ENCODE results near the gene PLCD3. TPM values are rescaled to one million over a fixed set of nuclear protein-coding genes. Genes with fewer than 3 reads are reported as not detected.

PLCD3 gene
- total and polyA plus RNA-seq, 2 of the 8 experiments (the other 6 are each of a cell fraction or from before 2014, with no cell fraction given): 26.5 to 48.1 TPM

DNA sequence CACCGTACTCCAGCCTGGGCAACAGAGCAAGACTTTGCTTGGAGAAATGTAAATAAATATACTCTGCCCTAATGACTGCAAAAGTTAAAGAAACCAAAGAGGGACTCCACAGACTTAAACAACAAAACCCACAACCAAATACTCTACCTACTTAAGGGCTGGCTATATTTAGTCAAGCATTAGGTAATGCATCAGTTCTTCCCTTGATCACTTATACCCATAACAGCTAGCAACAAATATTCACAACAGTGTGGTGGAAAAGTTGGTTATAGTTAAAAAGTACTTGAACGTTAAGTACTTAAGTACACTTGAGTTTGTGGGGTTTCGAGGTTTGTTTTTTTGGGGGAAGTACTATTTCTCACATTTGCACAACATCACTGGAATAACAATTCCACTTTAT, 23.9 kb upstream of the PLCD3 start:
- no peak overlapping the region for H3K14ac ChIP-seq (ENCODE audit: insufficient read length)
- H2BK15ac ChIP-seq (ENCODE audit: low read length): no peak overlapping the region
- H3K4me3 ChIP-seq (ENCODE audit: extremely low read depth in 1 of 4, insufficient read depth in 2 of 4, low read depth in 3 of 4, low read length in 4 of 4): no peak overlapping the region
- no peak overlapping the region for H2BK120ac ChIP-seq (replicated peaks; ENCODE audit: low read depth, low read length)
- no peak for DNase-seq (ENCODE audit: low read depth in 1 of 2, low spot score in 2 of 2)
- H3K27ac ChIP-seq (ENCODE audit: low read depth, low read length): no peak overlapping the region
- no peak for FAIRE-seq
- no peak overlapping the region for H4K91ac ChIP-seq (replicated peaks; ENCODE audit: insufficient read length, low read length)
- peaks cover 4% of the 10 kb centered on the region for H3K23me2 ChIP-seq (ENCODE audit: low read depth, low read length)
- H3K9me3 ChIP-seq (ENCODE audit: insufficient read depth in 2 of 2, low read depth in 1 of 2, low read length in 1 of 2): no peaks in the 10 kb centered on the region
- H3K4me2 ChIP-seq (ENCODE audit: insufficient read depth in 1 of 2, low read depth in 2 of 2, low read length in 2 of 2): no peak overlapping the region
- no peak overlapping the region for H3K9ac ChIP-seq (replicated peaks in 1 of 4; ENCODE audit: extremely low read depth in 1 of 4, low read depth in 3 of 4, low read length in 3 of 4)
- H3K4me1 ChIP-seq (replicated peaks in 1 of 4; ENCODE audit: control insufficient read depth in 3 of 4, insufficient read depth in 4 of 4, low read length in 3 of 4): peaks cover 0 to 3% (median 0%) of the 10 kb centered on the region in 4 experiments; a peak in 2 of 7 replicates
- H3K79me1 ChIP-seq (ENCODE audit: low read depth, low read length): no peaks in the 10 kb centered on the region; the same call in 1 of the 2 replicates
- no peak overlapping the region for H3K4ac ChIP-seq (replicated peaks; ENCODE audit: insufficient read length, low read depth, low read length)
- WGBS, 2 experiments (ENCODE audit: extremely low coverage in 1 of 2, insufficient coverage in 1 of 2, insufficient read length in 1 of 2, insufficient replicate concordance in 2 of 2, low coverage in 1 of 2, low lambda C conversion rate in 2 of 2, missing lambda C conversion rate in 1 of 2): 89% methylated on average over 3 of the region's 3 CpGs; no CpG with 5 or more reads in 1 of the 2 experiments
- H3K27me3 ChIP-seq (replicated peaks in 1 of 4; ENCODE audit: control insufficient read depth in 3 of 4, extremely low read depth in 1 of 4, insufficient read depth in 3 of 4, low read length in 3 of 4): no peaks in the 10 kb centered on the region
- CTCF ChIA-PET (ENCODE audit: partially characterized antibody): interaction anchor here (0.7 to 11.5 kb wide), 9 partner anchors 7 to 420 kb away, joined by 3 to 90 read pairs (median 5); partner anchors contain the start of genes ACBD4 and HEXIM1
- H3K18ac ChIP-seq (ENCODE audit: extremely low read depth, low read length): no peak overlapping the region
- H3K36me3 ChIP-seq (ENCODE audit: control insufficient read depth in 2 of 4, insufficient read depth in 4 of 4, low read length in 3 of 4): no peaks in the 10 kb centered on the region
- no peak overlapping the region for H2BK20ac ChIP-seq (ENCODE audit: low read length)
- H4K20me1 ChIP-seq (replicated peaks in 1 of 2; ENCODE audit: control insufficient read depth in 1 of 2, insufficient read depth in 2 of 2, low read length in 2 of 2): peaks cover 3 to 5% of the 10 kb centered on the region in 2 experiments
- no peak overlapping the region for H4K8ac ChIP-seq (ENCODE audit: extremely low read depth, insufficient read depth, low read length)
- no peak overlapping the region for H2BK12ac ChIP-seq (ENCODE audit: low read depth, low read length)
- H2AK5ac ChIP-seq (ENCODE audit: low read depth, low read length): no peak overlapping the region
- H2BK5ac ChIP-seq (ENCODE audit: low read depth, low read length): no peak overlapping the region
- no peak overlapping the region for H3K23ac ChIP-seq (ENCODE audit: insufficient read length)
- POLR2A ChIA-PET (ENCODE audit: partially characterized antibody): interaction anchor here (0.9 to 26.8 kb wide), 4 partner anchors 3 to 74 kb away, joined by 3 to 1076 read pairs (median 540); partner anchors contain the start of genes HEXIM1 and HEXIM2
- no peak overlapping the region for H2AFZ ChIP-seq (ENCODE audit: low read length)
- no peak overlapping the region for H4K5ac ChIP-seq (ENCODE audit: insufficient read length, low read depth, low read length)
- no peak overlapping the region for H3K56ac ChIP-seq (replicated peaks; ENCODE audit: insufficient read length, low read depth, low read length)
- peaks cover 0 to 13% of the 10 kb centered on the region in 2 experiments; a peak in 2 of 4 replicates for H3K79me2 ChIP-seq (ENCODE audit: control insufficient read depth in 1 of 2, insufficient read depth in 2 of 2, low read length in 2 of 2)
